HEK293 (cell line): ENCODE results near the gene PTGIR.

Experiments used
- HOXD13 ChIP-seq: sonication (generic); formaldehyde crosslinking; IDR thresholded peaks from 2 replicates; pipeline ENCODE4 v1.8.0; 2022; ENCODE audit warnings: missing genetic modification reagents, borderline replicate concordance
- KLF1 ChIP-seq: fragments of 450-650 bp; formaldehyde crosslinking; IDR thresholded peaks from 2 replicates; pipeline ENCODE4 v1.5.1; 2016; ENCODE audit warnings: missing biosample characterization, missing genetic modification characterization
- KLF7 ChIP-seq: fragments of 450-650 bp; formaldehyde crosslinking; IDR thresholded peaks from 2 replicates; pipeline ENCODE4 v1.5.1; 2016; ENCODE audit warnings: missing biosample characterization, missing genetic modification characterization, borderline replicate concordance
- SP2 ChIP-seq: fragments of 450-650 bp; formaldehyde crosslinking; IDR thresholded peaks from 2 replicates; pipeline ENCODE4 v1.5.1; 2016; ENCODE audit warnings: missing biosample characterization, missing genetic modification characterization
- WT1 ChIP-seq: fragments of 450-650 bp; formaldehyde crosslinking; IDR thresholded peaks from 2 replicates; pipeline ENCODE4 v1.5.1; 2016; ENCODE audit warnings: missing biosample characterization, missing genetic modification characterization
- ZFP41 ChIP-seq: fragments of 450-650 bp; formaldehyde crosslinking; IDR thresholded peaks from 2 replicates; pipeline ENCODE4 v1.5.1; 2016; ENCODE audit warnings: missing biosample characterization, missing genetic modification characterization, borderline replicate concordance
- ZFP69B ChIP-seq: fragments of 450-650 bp; formaldehyde crosslinking; IDR thresholded peaks from 2 replicates; pipeline ENCODE4 v1.5.1; 2016; ENCODE audit warnings: missing biosample characterization, missing genetic modification characterization
- ZNF155 ChIP-seq: fragments of 450-650 bp; formaldehyde crosslinking; IDR thresholded peaks from 2 replicates; pipeline ENCODE4 v1.5.1; 2016; ENCODE audit warnings: missing biosample characterization, missing genetic modification characterization
- ZNF221 ChIP-seq: fragments of 450-650 bp; formaldehyde crosslinking; IDR thresholded peaks from 2 replicates; pipeline ENCODE4 v1.5.1; 2017; ENCODE audit warnings: missing biosample characterization, missing genetic modification characterization, borderline replicate concordance
- ZNF23 ChIP-seq: fragments of 450-650 bp; formaldehyde crosslinking; IDR thresholded peaks from 2 replicates; pipeline ENCODE4 v1.5.1; 2016; ENCODE audit warnings: missing biosample characterization, missing genetic modification characterization, borderline replicate concordance
- ZNF292 ChIP-seq: fragments of 450-650 bp; formaldehyde crosslinking; IDR thresholded peaks from 2 replicates; pipeline ENCODE4 v1.5.1; 2016; ENCODE audit warnings: low read depth, missing biosample characterization, missing genetic modification characterization, borderline replicate concordance
- ZNF311 ChIP-seq: fragments of 450-650 bp; formaldehyde crosslinking; IDR thresholded peaks from 2 replicates; pipeline ENCODE4 v1.5.1; 2017; ENCODE audit warnings: missing biosample characterization, missing genetic modification characterization, borderline replicate concordance
- ZNF354C ChIP-seq: fragments of 450-650 bp; formaldehyde crosslinking; IDR thresholded peaks from 2 replicates; pipeline ENCODE4 v1.5.1; 2016; ENCODE audit warnings: missing biosample characterization, missing genetic modification characterization, low read depth, borderline replicate concordance
- ZNF501 ChIP-seq: fragments of 450-650 bp; formaldehyde crosslinking; IDR thresholded peaks from 2 replicates; pipeline ENCODE4 v1.5.1; 2016; ENCODE audit warnings: missing biosample characterization, missing genetic modification characterization
- ZNF514 ChIP-seq: fragments of 450-650 bp; formaldehyde crosslinking; IDR thresholded peaks from 2 replicates; pipeline ENCODE4 v1.5.1; 2016; ENCODE audit warnings: missing biosample characterization, missing genetic modification characterization
- ZNF549 ChIP-seq: fragments of 450-650 bp; IDR thresholded peaks from 2 replicates; pipeline ENCODE4 v1.5.1; 2018; ENCODE audit warnings: missing biosample characterization, missing genetic modification characterization, mild to moderate bottlenecking, inconsistent platforms, moderate library complexity
- ZNF623 ChIP-seq: fragments of 450-650 bp; formaldehyde crosslinking; IDR thresholded peaks from 2 replicates; pipeline ENCODE4 v1.5.1; 2016; ENCODE audit warnings: missing biosample characterization, missing genetic modification characterization
- ZNF658 ChIP-seq: fragments of 450-650 bp; formaldehyde crosslinking; IDR thresholded peaks from 2 replicates; pipeline ENCODE4; 2016; ENCODE audit warnings: missing biosample characterization, missing genetic modification characterization
- ZNF792 ChIP-seq: fragments of 450-650 bp; formaldehyde crosslinking; IDR thresholded peaks from 2 replicates; pipeline ENCODE4 v1.5.1; 2016; ENCODE audit warnings: missing biosample characterization, missing genetic modification characterization
- ZSCAN16 ChIP-seq: fragments of 450-650 bp; formaldehyde crosslinking; IDR thresholded peaks from 2 replicates; pipeline ENCODE4 v1.5.1; 2016; ENCODE audit warnings: missing biosample characterization, missing genetic modification characterization
- TF ChIP-seq, protein P1 (sequence below): fragments of 450-650 bp; formaldehyde crosslinking; IDR thresholded peaks from 2 replicates; pipeline ENCODE4 v1.5.1; 2016; ENCODE audit warnings: missing biosample characterization, missing genetic modification characterization
- TF ChIP-seq, protein P2 (sequence below): fragments of 450-650 bp; formaldehyde crosslinking; IDR thresholded peaks from 2 replicates; pipeline ENCODE4 v1.5.1; 2016; ENCODE audit warnings: missing biosample characterization, missing genetic modification characterization
- TF ChIP-seq, protein P3 (sequence below): fragments of 450-650 bp; formaldehyde crosslinking; IDR thresholded peaks from 2 replicates; pipeline ENCODE4; 2016; ENCODE audit warnings: missing biosample characterization, missing genetic modification characterization
- TF ChIP-seq, protein P4 (sequence below): fragments of 450-650 bp; formaldehyde crosslinking; IDR thresholded peaks from 2 replicates; pipeline ENCODE4 v1.5.1; 2016; ENCODE audit warnings: missing biosample characterization, missing genetic modification characterization
- TF ChIP-seq, protein P5 (sequence below): fragments of 450-650 bp; formaldehyde crosslinking; IDR thresholded peaks from 2 replicates; pipeline ENCODE4 v1.5.1; 2016; ENCODE audit warnings: missing biosample characterization, missing genetic modification characterization
- TF ChIP-seq, protein P6 (sequence below): fragments of 450-650 bp; formaldehyde crosslinking; IDR thresholded peaks from 2 replicates; pipeline ENCODE4 v1.5.1; 2016; ENCODE audit warnings: missing biosample characterization, missing genetic modification characterization
- TF ChIP-seq, protein P7 (sequence below): IDR thresholded peaks from 2 replicates; pipeline ENCODE4 v1.6.1; 2011; ENCODE audit warnings: mild to moderate bottlenecking, low read depth, low read length, borderline replicate concordance
- TF ChIP-seq, protein P8 (sequence below): fragments of 450-650 bp; formaldehyde crosslinking; IDR thresholded peaks from 2 replicates; pipeline ENCODE4 v1.5.0; 2017; ENCODE audit warnings: missing biosample characterization, missing genetic modification characterization, borderline replicate concordance

The PTGIR gene

DNA sequence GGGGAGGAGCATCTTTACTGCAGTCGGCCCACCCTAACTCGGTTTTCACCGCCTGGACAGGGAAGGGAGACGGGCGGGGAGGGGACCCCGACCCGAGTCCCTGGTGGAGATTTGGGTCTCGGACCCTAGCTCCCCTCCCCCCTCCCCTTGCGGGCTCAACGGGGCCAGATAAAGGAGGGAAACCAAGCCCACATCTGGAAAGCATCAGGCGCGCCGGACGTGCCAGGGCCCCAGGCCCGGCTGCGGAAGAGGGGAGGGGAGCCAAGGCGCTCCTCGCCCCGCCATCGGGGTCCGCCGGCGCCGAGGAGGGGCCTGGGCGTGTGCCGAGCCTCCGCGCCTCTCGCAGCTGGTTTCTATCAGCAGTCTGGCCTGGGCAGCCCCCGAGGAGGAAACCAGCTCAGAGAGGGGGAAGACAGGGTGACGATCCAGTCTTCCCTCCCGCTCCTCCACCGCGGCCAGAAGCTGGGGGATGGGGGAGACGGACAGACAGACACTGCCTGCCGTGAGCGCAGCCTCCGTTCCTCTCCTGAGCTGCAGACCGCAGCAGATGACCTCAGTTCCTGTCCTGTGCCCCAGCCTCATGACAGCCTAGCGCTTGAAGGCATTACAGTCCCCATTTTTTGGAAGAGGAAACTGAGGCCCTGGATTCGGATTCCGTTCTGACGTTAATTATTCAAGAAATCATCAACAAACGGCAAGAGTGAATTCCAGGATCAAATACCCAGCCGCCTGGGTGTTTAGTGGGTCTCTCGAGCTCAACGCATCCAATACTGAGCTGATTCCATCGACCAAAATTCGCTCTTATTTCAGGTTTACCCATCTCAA is 14.7 kb upstream of the PTGIR start (continued):
- TF ChIP-seq ZNF292 (no peak), ZFP41 (tag by site-specific recombination) (no peak), KLF7 (tag by site-specific recombination) (no peak), ZNF514 (tag by site-specific recombination) (no peak), ZNF221 (no peak), ZNF155 (no peak), ZNF658 (no peak), ZFP69B (no peak), ZNF23 (no peak), ZNF501 (tag by site-specific recombination) (no peak), ZNF354C (no peak), KLF1 (tag by site-specific recombination) (peak; percentile 77; the same call in 1 of the 2 replicates), HOXD13 (no peak), ZNF623 (tag by site-specific recombination) (no peak), WT1 (tag by site-specific recombination) (no peak), ZNF792 (tag by site-specific recombination) (no peak), ZSCAN16 (tag by site-specific recombination) (0 out of 2 replicates have a peak, but pooled peaks have one; percentile 76), SP2 (no peak), ZNF311 (tag by site-specific recombination) (no peak), ZNF549 (no peak)
- TF ChIP-seq, protein P1, sequence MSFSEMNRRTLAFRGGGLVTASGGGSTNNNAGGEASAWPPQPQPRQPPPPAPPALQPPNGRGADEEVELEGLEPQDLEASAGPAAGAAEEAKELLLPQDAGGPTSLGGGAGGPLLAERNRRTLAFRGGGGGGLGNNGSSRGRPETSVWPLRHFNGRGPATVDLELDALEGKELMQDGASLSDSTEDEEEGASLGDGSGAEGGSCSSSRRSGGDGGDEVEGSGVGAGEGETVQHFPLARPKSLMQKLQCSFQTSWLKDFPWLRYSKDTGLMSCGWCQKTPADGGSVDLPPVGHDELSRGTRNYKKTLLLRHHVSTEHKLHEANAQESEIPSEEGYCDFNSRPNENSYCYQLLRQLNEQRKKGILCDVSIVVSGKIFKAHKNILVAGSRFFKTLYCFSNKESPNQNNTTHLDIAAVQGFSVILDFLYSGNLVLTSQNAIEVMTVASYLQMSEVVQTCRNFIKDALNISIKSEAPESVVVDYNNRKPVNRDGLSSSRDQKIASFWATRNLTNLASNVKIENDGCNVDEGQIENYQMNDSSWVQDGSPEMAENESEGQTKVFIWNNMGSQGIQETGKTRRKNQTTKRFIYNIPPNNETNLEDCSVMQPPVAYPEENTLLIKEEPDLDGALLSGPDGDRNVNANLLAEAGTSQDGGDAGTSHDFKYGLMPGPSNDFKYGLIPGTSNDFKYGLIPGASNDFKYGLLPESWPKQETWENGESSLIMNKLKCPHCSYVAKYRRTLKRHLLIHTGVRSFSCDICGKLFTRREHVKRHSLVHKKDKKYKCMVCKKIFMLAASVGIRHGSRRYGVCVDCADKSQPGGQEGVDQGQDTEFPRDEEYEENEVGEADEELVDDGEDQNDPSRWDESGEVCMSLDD (tag by site-specific recombination) = no peak; the same call in 1 of the 2 replicates
- TF ChIP-seq, protein P2, sequence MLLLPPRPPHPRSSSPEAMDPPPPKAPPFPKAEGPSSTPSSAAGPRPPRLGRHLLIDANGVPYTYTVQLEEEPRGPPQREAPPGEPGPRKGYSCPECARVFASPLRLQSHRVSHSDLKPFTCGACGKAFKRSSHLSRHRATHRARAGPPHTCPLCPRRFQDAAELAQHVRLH = no peak
- TF ChIP-seq, protein P3, sequence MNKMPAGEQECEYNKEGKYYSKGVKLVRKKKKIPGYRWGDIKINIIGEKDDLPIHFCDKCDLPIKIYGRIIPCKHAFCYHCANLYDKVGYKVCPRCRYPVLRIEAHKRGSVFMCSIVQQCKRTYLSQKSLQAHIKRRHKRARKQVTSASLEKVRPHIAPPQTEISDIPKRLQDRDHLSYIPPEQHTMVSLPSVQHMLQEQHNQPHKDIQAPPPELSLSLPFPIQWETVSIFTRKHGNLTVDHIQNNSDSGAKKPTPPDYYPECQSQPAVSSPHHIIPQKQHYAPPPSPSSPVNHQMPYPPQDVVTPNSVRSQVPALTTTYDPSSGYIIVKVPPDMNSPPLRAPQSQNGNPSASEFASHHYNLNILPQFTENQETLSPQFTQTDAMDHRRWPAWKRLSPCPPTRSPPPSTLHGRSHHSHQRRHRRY = no peak
- TF ChIP-seq, protein P4, sequence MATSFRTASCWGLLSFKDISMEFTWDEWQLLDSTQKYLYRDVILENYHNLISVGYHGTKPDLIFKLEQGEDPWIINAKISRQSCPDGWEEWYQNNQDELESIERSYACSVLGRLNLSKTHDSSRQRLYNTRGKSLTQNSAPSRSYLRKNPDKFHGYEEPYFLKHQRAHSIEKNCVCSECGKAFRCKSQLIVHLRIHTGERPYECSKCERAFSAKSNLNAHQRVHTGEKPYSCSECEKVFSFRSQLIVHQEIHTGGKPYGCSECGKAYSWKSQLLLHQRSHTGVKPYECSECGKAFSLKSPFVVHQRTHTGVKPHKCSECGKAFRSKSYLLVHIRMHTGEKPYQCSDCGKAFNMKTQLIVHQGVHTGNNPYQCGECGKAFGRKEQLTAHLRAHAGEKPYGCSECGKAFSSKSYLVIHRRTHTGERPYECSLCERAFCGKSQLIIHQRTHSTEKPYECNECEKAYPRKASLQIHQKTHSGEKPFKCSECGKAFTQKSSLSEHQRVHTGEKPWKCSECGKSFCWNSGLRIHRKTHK = no peak
- TF ChIP-seq, protein P5, sequence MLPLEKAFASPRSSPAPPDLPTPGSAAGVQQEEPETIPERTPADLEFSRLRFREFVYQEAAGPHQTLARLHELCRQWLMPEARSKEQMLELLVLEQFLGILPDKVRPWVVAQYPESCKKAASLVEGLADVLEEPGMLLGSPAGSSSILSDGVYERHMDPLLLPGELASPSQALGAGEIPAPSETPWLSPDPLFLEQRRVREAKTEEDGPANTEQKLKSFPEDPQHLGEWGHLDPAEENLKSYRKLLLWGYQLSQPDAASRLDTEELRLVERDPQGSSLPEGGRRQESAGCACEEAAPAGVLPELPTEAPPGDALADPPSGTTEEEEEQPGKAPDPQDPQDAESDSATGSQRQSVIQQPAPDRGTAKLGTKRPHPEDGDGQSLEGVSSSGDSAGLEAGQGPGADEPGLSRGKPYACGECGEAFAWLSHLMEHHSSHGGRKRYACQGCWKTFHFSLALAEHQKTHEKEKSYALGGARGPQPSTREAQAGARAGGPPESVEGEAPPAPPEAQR = no peak
- TF ChIP-seq, protein P6, sequence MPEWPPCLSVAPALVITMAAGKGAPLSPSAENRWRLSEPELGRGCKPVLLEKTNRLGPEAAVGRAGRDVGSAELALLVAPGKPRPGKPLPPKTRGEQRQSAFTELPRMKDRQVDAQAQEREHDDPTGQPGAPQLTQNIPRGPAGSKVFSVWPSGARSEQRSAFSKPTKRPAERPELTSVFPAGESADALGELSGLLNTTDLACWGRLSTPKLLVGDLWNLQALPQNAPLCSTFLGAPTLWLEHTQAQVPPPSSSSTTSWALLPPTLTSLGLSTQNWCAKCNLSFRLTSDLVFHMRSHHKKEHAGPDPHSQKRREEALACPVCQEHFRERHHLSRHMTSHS = no peak
- TF ChIP-seq, protein P7, sequence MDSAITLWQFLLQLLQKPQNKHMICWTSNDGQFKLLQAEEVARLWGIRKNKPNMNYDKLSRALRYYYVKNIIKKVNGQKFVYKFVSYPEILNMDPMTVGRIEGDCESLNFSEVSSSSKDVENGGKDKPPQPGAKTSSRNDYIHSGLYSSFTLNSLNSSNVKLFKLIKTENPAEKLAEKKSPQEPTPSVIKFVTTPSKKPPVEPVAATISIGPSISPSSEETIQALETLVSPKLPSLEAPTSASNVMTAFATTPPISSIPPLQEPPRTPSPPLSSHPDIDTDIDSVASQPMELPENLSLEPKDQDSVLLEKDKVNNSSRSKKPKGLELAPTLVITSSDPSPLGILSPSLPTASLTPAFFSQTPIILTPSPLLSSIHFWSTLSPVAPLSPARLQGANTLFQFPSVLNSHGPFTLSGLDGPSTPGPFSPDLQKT = no peak
- TF ChIP-seq, protein P8, sequence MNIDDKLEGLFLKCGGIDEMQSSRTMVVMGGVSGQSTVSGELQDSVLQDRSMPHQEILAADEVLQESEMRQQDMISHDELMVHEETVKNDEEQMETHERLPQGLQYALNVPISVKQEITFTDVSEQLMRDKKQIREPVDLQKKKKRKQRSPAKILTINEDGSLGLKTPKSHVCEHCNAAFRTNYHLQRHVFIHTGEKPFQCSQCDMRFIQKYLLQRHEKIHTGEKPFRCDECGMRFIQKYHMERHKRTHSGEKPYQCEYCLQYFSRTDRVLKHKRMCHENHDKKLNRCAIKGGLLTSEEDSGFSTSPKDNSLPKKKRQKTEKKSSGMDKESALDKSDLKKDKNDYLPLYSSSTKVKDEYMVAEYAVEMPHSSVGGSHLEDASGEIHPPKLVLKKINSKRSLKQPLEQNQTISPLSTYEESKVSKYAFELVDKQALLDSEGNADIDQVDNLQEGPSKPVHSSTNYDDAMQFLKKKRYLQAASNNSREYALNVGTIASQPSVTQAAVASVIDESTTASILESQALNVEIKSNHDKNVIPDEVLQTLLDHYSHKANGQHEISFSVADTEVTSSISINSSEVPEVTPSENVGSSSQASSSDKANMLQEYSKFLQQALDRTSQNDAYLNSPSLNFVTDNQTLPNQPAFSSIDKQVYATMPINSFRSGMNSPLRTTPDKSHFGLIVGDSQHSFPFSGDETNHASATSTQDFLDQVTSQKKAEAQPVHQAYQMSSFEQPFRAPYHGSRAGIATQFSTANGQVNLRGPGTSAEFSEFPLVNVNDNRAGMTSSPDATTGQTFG (tag by site-specific recombination) = no peak
